C4-2B (cell line): ENCODE measurements around the gene AGPAT1.

Source experiments
- ZFX ChIP-seq: fragments of 450-650 bp; IDR thresholded peaks from 2 replicates; pipeline ENCODE4 v1.6.1; 2017
- TF ChIP-seq, protein P1 (sequence below): fragments of 450-650 bp; conservative IDR thresholded peaks from 2 replicates; pipeline ENCODE4 v1.5.1; 2017; ENCODE audit warnings: mild to moderate bottlenecking

DNA sequence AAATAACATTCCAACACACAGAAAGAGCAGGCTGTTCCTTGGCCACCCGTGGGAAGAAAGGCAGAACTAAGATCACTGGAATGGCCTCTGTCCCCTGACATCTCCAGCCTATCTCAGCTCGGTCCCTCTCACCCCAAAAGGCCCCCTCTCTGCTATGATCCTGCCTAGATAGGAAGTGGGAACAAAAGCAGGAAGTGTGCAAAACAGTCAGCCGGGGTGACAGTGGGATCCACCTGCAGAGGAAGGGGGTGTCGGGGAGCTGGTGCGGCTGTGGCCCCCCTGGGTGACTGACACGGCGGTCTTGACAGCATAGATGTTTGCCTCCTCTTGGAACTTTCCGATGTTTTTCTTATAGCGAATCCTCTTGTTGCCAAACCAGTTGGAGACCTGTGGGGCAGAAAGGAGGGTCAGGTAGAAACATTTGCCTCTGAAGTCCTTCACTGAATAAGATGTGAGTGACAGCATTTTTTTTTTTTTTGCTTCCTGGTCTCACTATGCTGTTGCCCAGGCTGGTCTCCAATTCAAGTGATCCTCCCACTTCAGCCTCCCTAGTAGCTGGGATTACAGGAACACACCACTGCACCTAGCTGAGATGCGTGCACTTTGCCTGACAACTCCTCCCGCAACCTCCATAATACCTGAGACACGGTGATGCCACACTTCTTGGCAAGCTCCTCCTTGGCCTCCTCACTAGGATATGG is 11.3 kb upstream of the AGPAT1 start:
- TF ChIP-seq, protein P1, sequence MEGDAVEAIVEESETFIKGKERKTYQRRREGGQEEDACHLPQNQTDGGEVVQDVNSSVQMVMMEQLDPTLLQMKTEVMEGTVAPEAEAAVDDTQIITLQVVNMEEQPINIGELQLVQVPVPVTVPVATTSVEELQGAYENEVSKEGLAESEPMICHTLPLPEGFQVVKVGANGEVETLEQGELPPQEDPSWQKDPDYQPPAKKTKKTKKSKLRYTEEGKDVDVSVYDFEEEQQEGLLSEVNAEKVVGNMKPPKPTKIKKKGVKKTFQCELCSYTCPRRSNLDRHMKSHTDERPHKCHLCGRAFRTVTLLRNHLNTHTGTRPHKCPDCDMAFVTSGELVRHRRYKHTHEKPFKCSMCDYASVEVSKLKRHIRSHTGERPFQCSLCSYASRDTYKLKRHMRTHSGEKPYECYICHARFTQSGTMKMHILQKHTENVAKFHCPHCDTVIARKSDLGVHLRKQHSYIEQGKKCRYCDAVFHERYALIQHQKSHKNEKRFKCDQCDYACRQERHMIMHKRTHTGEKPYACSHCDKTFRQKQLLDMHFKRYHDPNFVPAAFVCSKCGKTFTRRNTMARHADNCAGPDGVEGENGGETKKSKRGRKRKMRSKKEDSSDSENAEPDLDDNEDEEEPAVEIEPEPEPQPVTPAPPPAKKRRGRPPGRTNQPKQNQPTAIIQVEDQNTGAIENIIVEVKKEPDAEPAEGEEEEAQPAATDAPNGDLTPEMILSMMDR: no peak
- no peak for TF ChIP-seq ZFX
